ENCODE results near the gene DCP2.

The DCP2 gene

DNA sequence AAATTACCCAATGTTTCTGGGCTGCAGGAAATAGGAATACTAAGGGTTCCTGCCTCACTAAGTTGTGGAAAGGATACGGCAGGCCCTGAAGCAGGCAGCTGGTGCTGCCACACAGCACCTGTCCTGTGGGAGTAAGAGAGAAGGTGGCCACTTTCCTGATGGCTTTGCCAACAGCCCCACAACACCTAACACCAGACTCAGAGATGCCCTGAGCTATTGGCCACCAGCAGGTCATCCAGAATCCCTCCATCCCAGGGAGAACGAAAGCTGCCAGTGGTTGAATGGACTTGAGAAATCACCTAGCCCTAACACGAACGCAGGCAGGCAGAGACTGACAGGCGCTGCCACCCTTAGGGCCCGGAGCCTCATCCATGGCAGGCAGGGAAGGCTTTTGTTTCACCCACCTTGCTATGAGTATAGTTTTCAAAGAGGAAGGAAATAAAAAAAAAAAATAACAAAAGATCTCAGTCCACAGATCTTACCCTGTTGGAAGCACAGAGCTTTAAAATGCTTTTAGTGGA lies 82.2 kb downstream of the DCP2 start:
- POLR2A ChIA-PET, result no interaction called here

DNA sequence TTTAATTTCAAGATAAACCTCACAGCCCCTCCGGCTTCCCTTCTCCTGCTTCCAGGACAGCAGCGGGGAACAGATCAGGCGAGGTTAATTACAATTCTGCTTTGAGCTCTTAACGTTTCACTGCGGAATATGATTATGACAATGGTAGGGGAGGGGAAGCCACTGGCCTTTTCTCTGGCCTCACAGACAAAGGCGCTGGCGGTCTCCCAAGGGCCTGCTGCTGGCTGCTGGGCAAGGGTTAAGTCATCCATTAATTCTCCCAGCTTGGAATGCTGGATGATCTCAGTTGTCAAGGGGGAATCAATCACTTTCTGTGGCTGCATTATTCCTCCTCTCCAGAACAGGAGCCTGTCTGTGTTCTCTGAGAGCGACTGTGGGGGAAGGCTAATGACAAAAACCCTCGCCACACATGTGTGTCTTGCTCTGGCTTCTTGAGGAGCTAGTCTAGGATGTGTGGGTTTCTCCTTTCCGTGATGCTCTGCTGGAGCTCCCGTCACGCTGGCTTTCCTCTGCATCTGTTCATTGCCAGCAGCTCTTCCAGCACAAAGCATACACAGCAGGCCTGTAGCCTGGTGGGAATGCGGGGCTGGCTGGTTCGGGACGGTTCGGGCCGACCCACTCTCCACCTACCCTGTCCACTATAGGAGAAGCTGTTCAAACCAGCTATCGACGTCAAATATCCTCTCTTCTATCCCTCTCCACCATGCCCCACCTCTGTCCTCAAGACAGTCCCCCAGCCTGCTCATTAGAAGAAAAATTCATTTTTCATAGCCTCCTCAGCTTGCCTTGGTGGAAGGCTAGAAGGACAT lies 82.8 kb downstream of the DCP2 start:
- ChIA-PET CTCF (interaction anchor here (0.8 to 1.8 kb wide), 7 partner anchors 12 to 549 kb away, joined by 3 to 6 read pairs (median 3); no protein-coding TSS in a partner anchor), POLR2A (no interaction called here)
- TF ChIP-seq, protein P1, sequence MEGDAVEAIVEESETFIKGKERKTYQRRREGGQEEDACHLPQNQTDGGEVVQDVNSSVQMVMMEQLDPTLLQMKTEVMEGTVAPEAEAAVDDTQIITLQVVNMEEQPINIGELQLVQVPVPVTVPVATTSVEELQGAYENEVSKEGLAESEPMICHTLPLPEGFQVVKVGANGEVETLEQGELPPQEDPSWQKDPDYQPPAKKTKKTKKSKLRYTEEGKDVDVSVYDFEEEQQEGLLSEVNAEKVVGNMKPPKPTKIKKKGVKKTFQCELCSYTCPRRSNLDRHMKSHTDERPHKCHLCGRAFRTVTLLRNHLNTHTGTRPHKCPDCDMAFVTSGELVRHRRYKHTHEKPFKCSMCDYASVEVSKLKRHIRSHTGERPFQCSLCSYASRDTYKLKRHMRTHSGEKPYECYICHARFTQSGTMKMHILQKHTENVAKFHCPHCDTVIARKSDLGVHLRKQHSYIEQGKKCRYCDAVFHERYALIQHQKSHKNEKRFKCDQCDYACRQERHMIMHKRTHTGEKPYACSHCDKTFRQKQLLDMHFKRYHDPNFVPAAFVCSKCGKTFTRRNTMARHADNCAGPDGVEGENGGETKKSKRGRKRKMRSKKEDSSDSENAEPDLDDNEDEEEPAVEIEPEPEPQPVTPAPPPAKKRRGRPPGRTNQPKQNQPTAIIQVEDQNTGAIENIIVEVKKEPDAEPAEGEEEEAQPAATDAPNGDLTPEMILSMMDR (IDR thresholded peaks at IDR 0.05; ENCODE audit: control extremely low read depth, extremely low read depth, low read depth, missing control alignments), result no peak
- DNase-seq (ENCODE audit: extremely low spot score), result no peak

More for the DNA sequence above, 82.2 kb downstream of the DCP2 start:
- CTCF ChIA-PET, result interaction anchor here (0.9 to 1.8 kb wide), 6 partner anchors 11 to 549 kb away, joined by 3 to 6 read pairs (median 4); no protein-coding TSS in a partner anchor
- no peak for DNase-seq (ENCODE audit: extremely low spot score)
- TF ChIP-seq, protein P1 (IDR thresholded peaks at IDR 0.05; ENCODE audit: control extremely low read depth, extremely low read depth, low read depth, missing control alignments), result no peak

DNA sequence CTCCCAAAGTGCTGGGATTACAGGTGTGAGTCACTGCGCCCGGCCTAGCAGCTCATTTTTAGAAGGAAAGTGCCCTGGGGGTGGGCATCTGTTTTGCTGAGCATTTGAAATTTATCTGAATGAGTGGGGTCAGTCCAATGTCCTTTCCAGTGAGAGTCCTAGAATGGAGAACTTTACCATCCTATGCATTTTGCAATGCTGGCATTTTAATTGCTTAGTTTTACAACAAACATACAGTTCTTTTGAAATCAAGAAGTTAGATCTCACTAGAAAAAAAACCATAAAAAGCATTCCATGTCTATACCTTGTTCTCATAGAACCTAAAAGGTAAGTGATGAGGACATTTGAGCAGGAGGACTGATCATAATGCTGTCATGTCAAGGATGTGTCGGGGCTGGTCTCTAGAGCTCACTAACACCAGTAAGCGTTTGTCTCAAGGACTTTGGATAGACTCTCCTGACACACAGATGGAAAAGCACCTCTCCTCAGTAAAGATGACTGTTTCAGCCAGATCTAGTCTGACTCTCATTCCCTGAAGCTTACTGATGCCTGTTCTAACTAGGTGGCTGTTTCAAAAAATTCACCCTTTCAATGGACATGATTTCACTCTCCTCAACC lies 83.9 kb downstream of the DCP2 start:
- TF ChIP-seq, protein P1 (IDR thresholded peaks at IDR 0.05; ENCODE audit: control extremely low read depth, extremely low read depth, low read depth, missing control alignments), result no peak
- ChIA-PET CTCF (interaction anchor here (0.8 to 1.8 kb wide), 2 partner anchors 13 to 15 kb away, joined by 3 to 6 read pairs; no protein-coding TSS in a partner anchor), POLR2A (no interaction called here)
- DNase-seq (ENCODE audit: extremely low spot score), result no peak

DNA sequence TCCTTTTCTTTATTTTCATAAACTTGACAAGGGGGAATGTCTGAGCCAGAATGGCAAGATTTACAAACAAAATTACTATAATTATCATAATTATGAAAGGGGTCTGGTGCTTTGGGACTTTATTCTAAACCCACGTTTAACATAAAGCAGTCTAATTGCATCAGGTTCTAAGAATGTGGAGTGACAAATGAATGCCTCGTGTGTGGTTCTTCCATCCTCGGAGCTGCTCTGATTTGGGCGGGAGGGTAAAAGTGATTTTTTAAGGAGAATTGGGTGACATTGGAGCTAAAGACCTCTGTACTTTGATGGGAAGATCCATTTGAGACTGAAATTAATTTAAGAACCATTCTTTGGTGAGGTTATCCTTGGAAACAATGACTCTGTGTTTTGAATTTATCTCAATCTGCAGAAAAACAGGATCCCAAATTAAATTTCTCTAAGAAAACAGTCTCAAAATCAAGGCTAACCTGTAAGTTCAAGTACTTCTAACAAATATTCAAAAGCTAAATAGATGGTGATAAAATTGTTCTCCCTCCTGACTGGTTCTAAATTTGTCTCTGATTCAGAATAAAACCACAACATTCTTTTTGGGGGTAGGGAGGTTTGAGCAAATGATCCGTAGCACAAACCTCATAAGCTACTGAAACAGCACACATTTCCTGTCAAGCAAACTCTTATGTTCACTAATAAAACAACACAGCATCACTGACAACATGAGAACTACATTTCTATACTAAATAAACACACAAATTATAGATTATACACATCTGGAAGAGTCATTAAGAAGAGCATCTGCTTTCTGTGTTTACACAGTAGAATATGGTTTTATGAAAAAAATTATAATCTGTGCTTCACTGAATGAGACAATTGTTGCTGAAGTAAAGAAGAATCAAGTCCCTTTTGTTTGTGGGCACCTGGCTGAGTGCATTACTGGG lies 85.5 kb downstream of the DCP2 start:
- CTCF ChIA-PET, result no interaction called here
- TF ChIP-seq, protein P1 (IDR thresholded peaks at IDR 0.05; ENCODE audit: control extremely low read depth, extremely low read depth, low read depth, missing control alignments), result no peak
- POLR2A ChIA-PET, result no interaction called here
- DNase-seq (ENCODE audit: extremely low spot score), result no peak

DNA sequence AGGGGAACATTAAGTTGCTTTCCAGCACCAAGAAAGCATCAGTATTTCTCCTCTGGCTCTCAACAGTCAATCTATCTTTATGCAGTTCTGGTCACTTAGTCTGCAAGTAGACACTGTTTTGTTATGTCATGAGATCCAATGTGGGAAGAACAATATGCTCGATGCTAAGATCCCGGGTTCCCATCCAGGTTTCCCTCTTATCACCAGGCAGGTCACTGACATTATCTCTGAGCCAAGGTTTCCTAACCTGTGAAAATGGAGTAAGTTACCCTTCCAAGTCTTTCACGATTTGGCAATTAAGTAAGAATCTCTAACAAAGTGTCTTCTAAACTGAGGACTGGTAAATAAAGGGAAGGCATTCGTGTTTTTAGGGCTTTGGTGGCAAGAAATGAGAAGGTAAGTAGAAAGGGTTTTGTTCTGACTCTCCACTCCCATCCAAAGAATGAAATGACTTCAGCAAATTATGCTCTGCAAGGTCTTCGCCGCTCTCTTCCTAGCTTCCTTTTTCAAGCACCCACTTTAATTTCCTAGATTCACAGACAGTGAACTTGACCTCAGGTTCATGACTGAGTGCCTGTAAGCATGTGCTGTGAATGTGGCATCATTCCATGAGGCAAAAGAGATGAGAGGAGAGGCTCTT lies 86.4 kb downstream of the DCP2 start:
- ChIA-PET POLR2A (interaction anchor here (1.2 kb wide), 1 partner anchor 67 kb away, joined by 3 read pairs; no protein-coding TSS in a partner anchor), CTCF (interaction anchor here (1.2 to 1.6 kb wide), 2 partner anchors 10 to 67 kb away, joined by 3 to 4 read pairs; no protein-coding TSS in a partner anchor)
- TF ChIP-seq, protein P1 (IDR thresholded peaks at IDR 0.05; ENCODE audit: control extremely low read depth, extremely low read depth, low read depth, missing control alignments), result no peak
- no peak for DNase-seq (ENCODE audit: extremely low spot score)

All from GM10248 (cell line).